HG02642 (cell line): ENCODE results near the gene DPP10.
"Not testable (repeated sequence)": the region's sequence is repeated elsewhere in the genome, so short reads cannot be mapped to it uniquely, and the experiment has no call there.

Experiments
- ATAC-seq: cut with Tn5 transposase; IDR thresholded peaks from one replicate; pipeline ENCODE4 v1.9.1; 2021; ENCODE audit warnings: mild to moderate bottlenecking; ENCODE audit not compliant: unreplicated experiment, poor library complexity

DPP10 gene

DNA sequence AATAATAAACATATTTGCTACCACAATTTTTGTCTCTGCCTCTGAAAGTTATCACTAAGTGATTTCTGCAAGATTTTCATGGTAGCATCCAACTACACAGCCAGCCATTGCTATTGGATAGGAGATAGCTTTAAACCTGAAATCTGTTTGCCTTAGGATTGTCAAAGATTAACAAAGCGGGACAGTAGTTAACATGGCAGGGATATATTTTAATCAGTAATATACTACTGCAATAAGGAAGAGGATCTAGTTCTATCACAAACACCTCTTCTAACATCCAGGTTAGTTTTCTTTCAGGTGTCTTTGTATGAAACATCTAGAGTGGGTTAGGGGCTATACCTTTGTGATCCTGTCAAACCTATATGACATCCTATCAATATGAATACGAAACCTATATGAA is 641.3 kb downstream of the DPP10 start:
- ATAC-seq, result no peak

DNA sequence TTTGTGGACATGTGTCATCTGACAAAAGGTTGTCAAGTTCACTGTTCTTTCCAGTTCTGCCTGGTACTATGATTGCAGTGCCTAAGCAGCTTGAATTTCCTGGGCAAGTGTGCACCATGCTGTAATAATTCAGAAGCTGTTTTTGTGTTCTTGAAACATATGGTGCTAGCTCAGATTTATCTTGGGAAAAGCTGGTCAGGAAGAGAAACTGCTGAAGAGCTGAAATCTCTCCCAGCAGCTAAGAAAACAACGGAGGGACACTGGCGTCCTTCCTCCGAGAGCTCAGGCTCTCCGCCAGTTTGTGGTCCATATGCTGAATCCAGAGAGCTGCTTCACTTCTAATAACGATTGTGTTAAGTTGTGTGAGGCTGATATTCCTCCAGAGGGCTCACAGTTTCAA is 642.0 kb downstream of the DPP10 start:
- no peak for ATAC-seq

GRCh38 chr2:115086051-115086620 is 643.7 kb downstream of the DPP10 start:
- ATAC-seq, result not testable (repeated sequence)

- no peak for ATAC-seq
Measured at GRCh38 chr2:115094441-115094840, 652.0 kb downstream of the DPP10 start.

GRCh38 chr2:115105966-115106365 is 663.5 kb downstream of the DPP10 start:
- no peak for ATAC-seq

DNA sequence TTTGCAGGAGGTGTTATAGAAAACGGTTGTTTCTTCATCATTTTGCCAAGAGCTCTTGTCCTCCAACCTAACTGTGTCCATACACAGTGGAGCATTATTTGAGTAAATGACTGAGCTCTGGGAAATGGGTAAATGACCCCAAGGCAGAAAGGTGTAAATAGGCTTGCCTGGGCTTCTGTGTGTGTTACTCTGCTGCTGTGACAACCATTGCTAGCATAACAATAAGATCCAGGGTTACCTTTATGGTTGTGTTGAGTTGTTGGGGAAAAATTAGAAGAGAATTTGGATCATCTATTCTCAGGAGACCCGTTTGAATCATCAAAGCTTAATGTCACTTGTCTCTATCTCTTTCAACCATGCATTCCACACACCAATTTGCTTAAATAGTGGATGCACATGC is 672.7 kb downstream of the DPP10 start:
- no peak for ATAC-seq

DNA sequence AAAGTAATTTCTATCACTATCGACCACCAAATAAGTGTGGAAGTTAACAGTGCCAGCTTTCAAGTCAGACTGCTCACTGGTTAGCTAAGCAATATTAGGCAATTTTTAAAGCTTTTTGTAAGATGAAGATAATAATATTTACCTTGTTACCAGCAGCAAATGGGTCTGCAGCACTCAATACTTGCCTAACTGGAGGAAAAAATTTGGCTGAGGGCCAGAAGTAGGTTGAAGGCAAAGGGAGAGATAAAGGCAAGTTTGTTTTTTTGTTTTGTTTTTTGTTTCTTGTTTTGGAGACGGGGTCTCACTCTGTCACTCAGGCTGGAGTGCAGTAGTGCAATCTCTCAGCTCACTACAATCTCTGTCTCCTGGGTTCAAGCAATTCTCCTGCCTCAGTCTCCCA is 675.9 kb downstream of the DPP10 start:
- no peak for ATAC-seq

DNA sequence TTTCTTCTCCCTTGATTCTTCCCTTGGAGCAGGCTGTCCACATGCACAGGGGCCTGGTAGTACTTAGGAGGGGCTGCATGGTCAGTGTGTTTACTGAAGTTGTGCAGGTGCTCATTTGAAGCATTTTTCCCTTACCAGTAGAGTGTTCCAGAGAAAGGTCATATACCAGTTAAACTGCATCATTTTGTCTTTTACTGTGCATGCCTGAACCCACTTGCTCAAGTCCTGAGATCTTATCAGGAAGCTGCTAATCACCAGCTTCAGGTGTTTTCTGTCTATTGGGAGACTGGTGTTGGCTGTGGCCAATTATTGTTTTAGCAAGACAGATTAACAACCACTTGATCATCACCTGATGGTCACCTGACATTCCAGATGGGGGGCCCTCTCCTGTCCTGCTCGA is 676.6 kb downstream of the DPP10 start:
- no peak for ATAC-seq

DNA sequence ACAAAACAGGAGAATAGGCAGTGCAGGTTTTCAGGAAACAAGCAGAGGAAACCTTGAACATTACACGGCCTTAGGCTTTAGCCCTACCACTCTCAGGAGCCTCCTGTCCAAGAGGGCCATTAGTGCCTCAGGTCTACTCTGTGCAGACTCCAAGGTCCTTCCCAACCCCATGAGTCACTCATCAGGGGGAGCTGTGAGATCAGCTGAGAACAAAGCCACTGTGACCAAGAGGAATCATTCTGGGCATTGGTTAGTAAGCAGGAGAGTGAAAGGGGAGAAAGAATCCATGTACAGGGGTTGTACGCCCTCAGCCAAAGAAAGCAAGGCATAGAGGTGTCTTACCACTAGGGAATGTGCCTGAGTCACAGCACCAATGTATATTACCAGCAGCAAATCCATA is 680.3 kb downstream of the DPP10 start:
- ATAC-seq, result no peak

- ATAC-seq, result no peak
Measured at GRCh38 chr2:115124817-115125216, 682.4 kb downstream of the DPP10 start.

DNA sequence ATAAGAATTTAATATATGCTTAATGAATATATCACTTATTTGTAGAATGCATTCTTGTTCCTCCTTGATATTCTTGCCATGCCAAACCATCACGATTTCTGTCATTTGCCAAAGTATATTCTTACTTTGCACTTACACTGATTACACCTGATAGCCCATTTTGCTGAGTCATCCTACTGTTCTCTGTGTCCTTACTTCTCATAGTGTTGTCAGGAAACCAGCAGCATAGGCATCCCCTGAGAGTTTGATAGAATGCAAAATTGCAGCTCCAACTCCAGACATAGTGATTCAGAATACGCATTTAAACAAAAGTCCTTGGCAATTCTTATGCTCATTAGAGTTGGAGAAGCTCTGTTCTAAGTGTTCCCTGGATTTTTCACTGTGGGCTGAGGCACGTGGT is 687.1 kb downstream of the DPP10 start:
- ATAC-seq, result no peak

DNA sequence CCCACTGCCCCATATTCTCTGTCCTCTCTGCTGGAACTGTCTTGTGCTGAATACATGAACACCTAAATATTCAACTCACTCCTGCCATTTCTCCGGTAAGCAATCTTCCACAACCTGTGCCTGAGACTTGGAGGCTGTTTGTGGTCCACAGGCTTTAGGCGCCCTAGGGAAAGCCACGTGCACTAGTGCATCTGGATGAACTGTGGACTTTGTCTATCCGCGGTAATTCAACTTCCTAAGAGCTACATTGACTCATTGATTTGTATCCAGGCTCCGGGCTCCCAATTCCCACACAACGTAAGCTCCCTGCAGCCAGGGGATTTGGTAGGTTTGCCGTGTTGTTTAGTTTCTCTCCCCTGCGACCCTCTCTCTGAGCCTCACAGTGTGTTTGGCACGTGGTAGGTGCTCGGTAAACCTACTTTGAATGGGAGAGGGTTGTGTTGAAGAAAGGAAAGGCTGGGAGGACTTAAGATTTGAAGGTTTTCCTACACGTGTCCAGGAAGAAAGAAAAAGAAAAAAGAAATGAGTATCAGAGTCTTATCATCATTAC is 718.2 kb downstream of the DPP10 start:
- ATAC-seq, result no peak

GRCh38 chr2:115161081-115161770 is 718.8 kb downstream of the DPP10 start:
- ATAC-seq, result no peak

GRCh38 chr2:115161771-115162493 is 719.5 kb downstream of the DPP10 start:
- no peak for ATAC-seq

GRCh38 chr2:115162494-115163293 is 720.3 kb downstream of the DPP10 start:
- no peak for ATAC-seq

- ATAC-seq, result no peak
Measured at GRCh38 chr2:115163572-115163971, 721.1 kb downstream of the DPP10 start.

DNA sequence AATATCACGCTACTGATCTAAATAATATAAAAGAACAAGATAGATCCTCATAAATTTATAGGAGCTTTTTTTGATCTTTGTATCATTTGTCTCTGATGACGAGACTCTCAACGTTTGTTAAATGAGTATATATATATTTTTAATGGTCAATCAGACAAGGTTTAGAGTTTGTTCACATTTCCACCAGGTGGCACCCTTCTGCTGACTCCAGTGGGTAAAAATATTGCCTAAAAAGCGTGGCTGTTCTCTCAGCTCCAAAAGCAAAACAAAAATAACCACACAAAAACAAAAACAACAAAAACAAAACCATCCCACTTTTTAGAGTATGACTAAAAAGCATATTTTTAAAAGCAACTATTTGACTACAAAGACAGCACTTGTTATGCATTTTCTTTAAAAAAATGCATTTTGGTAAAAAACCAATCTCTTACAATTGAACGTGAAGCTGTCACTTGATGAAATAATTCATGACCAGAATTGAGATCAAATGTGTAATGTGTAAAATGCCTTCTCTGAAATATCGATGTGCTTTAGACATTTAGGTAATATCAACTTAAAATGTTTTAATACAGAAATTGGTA is 723.2 kb downstream of the DPP10 start:
- ATAC-seq, result peak; percentile 44

GRCh38 chr2:115168457-115168856 is 726.0 kb downstream of the DPP10 start:
- ATAC-seq, result no peak

DNA sequence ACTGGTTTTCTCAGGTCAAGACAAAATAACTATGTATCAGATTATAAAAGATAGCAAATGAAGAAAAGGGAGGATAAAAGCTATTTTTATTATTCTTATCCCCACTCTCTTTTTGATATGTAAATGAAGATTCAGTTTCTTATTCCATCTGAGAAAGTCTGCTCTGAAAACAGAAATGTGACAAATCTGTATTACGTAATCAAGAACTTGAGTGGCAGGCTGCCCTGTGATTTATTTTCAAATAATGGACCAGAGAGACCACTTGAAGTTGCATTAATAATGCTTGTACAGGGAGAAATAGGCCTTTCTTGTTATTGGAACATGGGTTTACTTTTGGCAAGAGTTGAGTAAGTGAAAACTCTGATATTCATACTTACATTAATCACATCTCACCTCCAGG is 727.4 kb downstream of the DPP10 start:
- no peak for ATAC-seq

DNA sequence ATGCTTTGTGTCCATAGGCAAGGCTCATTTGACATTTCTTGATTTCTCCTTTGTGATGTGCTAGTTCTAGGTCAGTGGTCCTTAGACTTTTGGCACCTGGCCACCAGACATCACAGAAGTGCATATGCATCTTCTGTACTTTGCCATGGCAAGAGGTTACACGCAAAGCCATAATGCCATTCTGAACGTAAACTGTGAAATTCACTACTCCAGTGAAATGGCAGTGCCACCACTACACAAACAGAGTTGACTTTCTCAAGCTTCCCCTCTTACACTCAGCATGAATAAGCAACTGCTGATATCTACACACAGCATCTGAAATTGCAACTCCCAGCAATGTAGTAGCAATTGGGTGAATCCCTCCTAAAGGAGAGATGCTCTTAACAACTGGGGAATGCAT is 729.3 kb downstream of the DPP10 start:
- no peak for ATAC-seq
